GM12874 (cell line): ENCODE measurements around the gene PRKCA.

Experiments
- TF ChIP-seq, protein P1 (sequence below): IDR thresholded peaks from 2 replicates; pipeline ENCODE4 v1.5.1; 2011; ENCODE audit warnings: low read depth, mild to moderate bottlenecking, control low read depth, low read length, moderate library complexity; ENCODE audit not compliant: insufficient read depth

The PRKCA gene

DNA sequence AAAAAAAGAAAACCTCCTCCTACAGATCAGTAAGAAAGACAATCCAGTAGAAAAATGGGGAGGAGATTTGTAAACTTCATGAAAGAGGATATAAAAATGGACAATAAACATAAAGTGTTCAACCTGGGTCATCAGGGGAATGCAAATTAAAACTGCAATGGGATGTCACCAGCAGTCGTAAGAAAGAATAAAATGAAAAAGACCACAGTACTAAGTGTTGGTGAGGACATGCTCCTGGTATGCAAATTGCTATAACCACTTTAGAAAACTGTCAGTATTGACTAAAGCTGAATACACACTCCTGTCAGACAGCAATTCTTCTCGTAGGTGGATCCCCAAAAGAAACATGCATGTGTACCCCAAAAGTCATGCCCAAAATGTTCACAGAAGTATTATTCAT is 267.2 kb downstream of the PRKCA start:
- TF ChIP-seq, protein P1, sequence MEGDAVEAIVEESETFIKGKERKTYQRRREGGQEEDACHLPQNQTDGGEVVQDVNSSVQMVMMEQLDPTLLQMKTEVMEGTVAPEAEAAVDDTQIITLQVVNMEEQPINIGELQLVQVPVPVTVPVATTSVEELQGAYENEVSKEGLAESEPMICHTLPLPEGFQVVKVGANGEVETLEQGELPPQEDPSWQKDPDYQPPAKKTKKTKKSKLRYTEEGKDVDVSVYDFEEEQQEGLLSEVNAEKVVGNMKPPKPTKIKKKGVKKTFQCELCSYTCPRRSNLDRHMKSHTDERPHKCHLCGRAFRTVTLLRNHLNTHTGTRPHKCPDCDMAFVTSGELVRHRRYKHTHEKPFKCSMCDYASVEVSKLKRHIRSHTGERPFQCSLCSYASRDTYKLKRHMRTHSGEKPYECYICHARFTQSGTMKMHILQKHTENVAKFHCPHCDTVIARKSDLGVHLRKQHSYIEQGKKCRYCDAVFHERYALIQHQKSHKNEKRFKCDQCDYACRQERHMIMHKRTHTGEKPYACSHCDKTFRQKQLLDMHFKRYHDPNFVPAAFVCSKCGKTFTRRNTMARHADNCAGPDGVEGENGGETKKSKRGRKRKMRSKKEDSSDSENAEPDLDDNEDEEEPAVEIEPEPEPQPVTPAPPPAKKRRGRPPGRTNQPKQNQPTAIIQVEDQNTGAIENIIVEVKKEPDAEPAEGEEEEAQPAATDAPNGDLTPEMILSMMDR = no peak

DNA sequence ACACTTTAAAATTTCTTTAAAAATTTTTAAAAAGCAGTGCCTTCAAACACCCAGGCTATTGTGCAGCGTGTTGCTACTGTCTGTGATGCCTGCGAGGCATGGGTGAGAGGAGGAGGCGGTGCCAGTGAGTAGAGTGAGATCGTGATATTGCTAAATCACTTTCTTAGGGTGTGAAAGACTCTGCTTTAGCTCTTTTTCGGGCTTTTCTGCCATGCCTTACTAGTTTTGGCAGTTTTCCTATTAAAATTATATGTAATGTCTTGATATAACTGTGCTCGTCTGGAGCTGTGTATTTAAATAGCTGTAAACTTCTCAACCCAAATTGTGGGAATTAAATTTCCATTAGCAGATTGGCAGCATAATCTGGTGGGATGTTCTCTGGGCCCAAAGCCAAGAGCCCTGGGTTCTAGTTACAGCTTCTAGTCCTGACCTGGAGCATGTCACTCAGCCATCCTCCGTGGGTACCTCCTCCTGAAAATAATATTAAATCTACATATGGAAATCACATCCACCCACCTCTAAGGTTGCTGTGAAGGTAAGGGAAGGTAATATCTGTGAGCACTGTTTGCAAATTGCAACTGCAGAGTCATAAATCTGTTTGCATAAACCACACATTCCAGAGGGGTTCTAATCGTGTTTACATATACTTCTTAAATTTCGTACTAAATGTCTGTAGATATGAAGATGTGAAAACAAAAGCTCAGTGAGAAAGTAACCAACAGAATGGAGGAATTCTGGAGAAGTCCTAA is 268.2 kb downstream of the PRKCA start:
- TF ChIP-seq, protein P1 = no peak

DNA sequence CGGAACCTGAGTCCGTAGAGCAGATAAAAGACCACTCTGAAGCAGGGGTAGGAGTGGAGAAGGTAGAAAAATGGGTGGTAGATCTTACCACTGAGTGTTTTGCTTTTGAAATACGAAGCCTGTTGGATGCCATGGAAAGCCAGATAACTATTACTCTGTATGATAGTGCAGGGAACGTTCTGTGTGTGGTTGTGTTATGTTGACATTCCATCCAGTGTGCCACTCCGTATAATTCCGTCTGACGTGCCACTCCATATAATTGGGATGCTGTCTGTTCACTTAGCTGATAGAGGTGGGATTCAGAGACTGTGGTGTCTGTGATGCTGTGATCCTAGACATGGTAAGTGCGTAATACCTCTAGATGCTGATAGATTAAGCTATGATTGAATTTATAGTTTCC is 269.3 kb downstream of the PRKCA start:
- TF ChIP-seq, protein P1 = no peak

DNA sequence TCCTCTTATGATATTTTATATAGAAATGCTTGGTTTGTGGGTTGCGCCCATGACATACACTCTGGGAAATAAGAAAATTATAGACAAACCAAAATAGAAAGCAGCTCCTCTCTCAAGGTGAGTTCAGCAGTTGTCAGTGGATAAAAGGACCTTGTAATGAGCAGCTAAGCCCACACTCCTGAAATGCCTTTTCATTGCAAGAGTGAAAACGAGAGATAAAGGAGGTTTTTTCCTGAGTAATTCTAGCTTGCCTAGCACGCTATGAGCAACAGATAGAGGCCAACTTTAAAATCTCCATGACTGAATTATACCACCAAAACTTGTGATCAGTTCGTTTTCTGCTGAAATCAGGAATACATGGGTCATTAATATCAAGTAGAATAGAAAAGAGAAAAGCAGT is 270.7 kb downstream of the PRKCA start:
- TF ChIP-seq, protein P1 = no peak

DNA sequence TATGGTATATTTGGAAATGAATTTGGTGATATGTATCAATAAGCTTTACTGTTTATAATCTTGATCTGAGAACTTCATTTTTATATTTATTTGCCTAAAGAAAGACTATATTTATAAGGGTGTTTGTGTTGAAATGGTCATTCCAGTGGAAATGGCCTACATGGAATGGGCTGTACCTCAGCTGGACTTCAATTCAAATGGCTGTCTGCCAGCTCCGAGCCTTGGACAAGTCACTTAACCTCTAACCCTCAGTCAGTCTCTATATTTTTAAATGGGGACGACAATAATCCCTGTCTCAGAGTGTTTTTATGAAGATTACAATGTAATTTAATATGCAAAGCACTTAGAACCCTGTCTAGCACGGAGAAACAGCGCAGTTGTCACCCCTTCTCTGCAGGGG is 271.7 kb downstream of the PRKCA start:
- TF ChIP-seq, protein P1 = no peak

DNA sequence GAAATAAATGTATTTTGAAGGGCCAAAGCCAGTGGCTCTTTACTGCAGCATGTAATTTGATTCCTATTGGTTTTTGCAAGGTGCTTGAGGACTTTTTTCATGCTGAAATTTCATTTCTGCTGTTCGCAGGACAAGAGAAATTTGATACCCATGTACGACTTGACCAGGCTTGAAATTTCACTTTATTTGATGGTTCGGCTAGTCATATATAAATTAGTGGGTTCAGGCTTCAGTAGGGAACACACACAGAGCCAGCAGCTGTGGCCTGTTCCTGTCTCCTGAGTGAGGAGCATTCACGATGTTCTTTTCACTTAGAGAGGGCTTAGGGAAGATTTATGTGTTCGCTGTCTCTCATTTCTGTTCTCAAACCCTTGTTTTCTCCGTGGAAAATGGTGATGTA is 274.1 kb downstream of the PRKCA start:
- TF ChIP-seq, protein P1 = no peak

DNA sequence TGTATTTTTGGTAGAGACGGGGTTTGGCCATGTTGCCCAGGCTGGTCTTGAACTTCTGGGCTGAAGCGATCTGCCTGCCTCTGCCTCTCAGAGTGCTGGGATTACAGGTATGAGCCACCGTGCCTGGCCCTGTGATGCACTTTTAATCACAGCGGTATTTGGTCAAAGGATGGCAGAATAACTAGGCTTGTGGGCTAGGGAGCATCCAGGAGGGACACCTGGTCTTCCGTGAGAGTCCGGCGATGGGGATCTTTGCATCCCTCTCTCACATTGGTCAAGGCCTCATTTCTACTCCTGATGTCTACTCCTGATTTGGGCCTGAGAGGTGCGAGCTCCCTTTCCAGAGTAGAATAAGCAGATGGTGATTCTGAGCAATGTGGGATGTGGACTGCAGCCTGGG is 274.6 kb downstream of the PRKCA start:
- TF ChIP-seq, protein P1 = no peak
